Measurements from ENCODE around the gene RGS17.
A peak's percentile ranks its signal among the peaks of the same experiment; 100 is the strongest.

DNA sequence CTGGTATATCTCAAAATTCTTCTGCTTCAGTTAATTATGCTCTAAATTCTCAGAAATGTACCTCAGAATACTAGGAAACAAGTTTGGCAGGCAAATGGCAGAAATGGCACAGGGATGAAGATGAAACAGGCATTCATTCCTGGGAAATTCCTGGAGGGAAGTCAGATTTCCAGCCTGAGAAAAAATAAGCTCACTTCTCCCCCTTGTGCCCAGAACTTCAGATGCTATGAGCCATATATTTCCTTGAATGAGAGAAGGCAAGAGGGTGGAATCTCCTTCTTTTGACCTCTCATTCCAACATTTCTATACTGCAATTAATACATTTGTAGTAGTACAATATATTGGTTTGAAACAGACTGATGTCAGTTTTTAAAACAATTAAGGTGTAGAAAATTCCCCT lies 22.8 kb downstream of the RGS17 start:
- TF ChIP-seq, protein P1, sequence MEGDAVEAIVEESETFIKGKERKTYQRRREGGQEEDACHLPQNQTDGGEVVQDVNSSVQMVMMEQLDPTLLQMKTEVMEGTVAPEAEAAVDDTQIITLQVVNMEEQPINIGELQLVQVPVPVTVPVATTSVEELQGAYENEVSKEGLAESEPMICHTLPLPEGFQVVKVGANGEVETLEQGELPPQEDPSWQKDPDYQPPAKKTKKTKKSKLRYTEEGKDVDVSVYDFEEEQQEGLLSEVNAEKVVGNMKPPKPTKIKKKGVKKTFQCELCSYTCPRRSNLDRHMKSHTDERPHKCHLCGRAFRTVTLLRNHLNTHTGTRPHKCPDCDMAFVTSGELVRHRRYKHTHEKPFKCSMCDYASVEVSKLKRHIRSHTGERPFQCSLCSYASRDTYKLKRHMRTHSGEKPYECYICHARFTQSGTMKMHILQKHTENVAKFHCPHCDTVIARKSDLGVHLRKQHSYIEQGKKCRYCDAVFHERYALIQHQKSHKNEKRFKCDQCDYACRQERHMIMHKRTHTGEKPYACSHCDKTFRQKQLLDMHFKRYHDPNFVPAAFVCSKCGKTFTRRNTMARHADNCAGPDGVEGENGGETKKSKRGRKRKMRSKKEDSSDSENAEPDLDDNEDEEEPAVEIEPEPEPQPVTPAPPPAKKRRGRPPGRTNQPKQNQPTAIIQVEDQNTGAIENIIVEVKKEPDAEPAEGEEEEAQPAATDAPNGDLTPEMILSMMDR (CRISPR knock-in tag; IDR thresholded peaks at IDR 0.05), result peak; percentile 19; the same call in 1 of the 2 replicates
- TF ChIP-seq SRF (IDR thresholded peaks at IDR 0.05; ENCODE audit: low read depth, low read length) (no peak), KDM1A (CRISPR knock-in tag; IDR thresholded peaks at IDR 0.05) (no peak), POLR2A (IDR thresholded peaks at IDR 0.05; ENCODE audit: insufficient read depth in 1 of 2, low read depth in 2 of 2, low read length in 2 of 2) (no peak), FOXJ3 (CRISPR knock-in tag; IDR thresholded peaks at IDR 0.05; ENCODE audit: borderline replicate concordance) (no peak), TEAD2 (CRISPR knock-in tag; IDR thresholded peaks at IDR 0.05) (no peak), SNAPC2 (CRISPR knock-in tag; IDR thresholded peaks at IDR 0.05) (no peak), ZEB1 (IDR thresholded peaks at IDR 0.05; ENCODE audit: insufficient replicate concordance, low read depth) (no peak), CBX1 (IDR thresholded peaks at IDR 0.05; ENCODE audit: low read depth) (no peak), MLX (CRISPR knock-in tag; IDR thresholded peaks at IDR 0.05) (no peak)
